Keratinocyte (primary cell): ENCODE measurements around the gene DMPK. TPM values are rescaled to one million over a fixed set of nuclear protein-coding genes. Genes with fewer than 3 reads are reported as not detected.

Experiments
- DNase-seq: peaks from one replicate; pipeline ENCODE4 v3.0.0-alpha.2; 2011; ENCODE audit warnings: low read depth, missing footprints, low spot score
- FAIRE-seq: peaks from 2 replicates; lab custom pipeline; 2011; peaks lifted over from hg19 to GRCh38; lab: Jason Lieb, UNC
- H2AFZ ChIP-seq: 2 replicates; pipeline ENCODE4 v1.6.0; 2012; ENCODE audit warnings: low read length, control low read depth, inconsistent platforms; ENCODE audit not compliant: control insufficient read depth
- H3K27ac ChIP-seq: 2 replicates; pipeline ENCODE4 v1.5.1; 2011; ENCODE audit warnings: low read length; ENCODE audit not compliant: control insufficient read depth, insufficient read depth
- H3K27me3 ChIP-seq: 3 replicates; pipeline ENCODE4 v1.6.0; 2011; ENCODE audit warnings: low read length; ENCODE audit not compliant: control insufficient read depth, insufficient read depth; ENCODE audit errors: extremely low read depth
- H3K36me3 ChIP-seq, 2 experiments: 2 replicates in 1 of 2; 3 replicates in 1 of 2; pipeline ENCODE4 v1.5.1; 2011; ENCODE audit warnings: low read length in 2 of 2, mild to moderate bottlenecking in 1 of 2; ENCODE audit not compliant: control insufficient read depth in 2 of 2, insufficient read depth in 2 of 2; ENCODE audit errors: extremely low read depth in 1 of 2
- H3K4me1 ChIP-seq: 3 replicates; pipeline ENCODE4 v1.5.1; 2011; ENCODE audit warnings: low read length; ENCODE audit not compliant: control insufficient read depth, insufficient read depth; ENCODE audit errors: extremely low read depth
- H3K4me2 ChIP-seq: 3 replicates; pipeline ENCODE4 v1.6.0; 2011; ENCODE audit warnings: low read depth, low read length; ENCODE audit not compliant: control insufficient read depth, insufficient read depth; ENCODE audit errors: extremely low read depth
- H3K4me3 ChIP-seq, 3 experiments: fragments of 200-600 bp in 1 of 3; sonication (generic) in 1 of 3; 2 replicates in 2 of 3; 3 replicates in 1 of 3; pipeline ENCODE4 v1.5.1; 2011 to 2016; ENCODE audit warnings: low read length in 3 of 3, mild to moderate bottlenecking in 3 of 3, control low read depth in 2 of 3, inconsistent platforms in 1 of 3, low read depth in 1 of 3, mixed read lengths in 1 of 3, mixed run types in 1 of 3, moderate library complexity in 1 of 3; ENCODE audit not compliant: control insufficient read depth in 2 of 3, insufficient read depth in 2 of 3; ENCODE audit errors: extremely low read depth in 1 of 3
- H3K79me2 ChIP-seq: 2 replicates; pipeline ENCODE4 v1.6.0; 2012; ENCODE audit warnings: low read length; ENCODE audit not compliant: control insufficient read depth, insufficient read depth
- H3K9ac ChIP-seq: 3 replicates; pipeline ENCODE4 v1.6.0; 2011; ENCODE audit warnings: low read length; ENCODE audit not compliant: control insufficient read depth, insufficient read depth; ENCODE audit errors: extremely low read depth
- H3K9me1 ChIP-seq: 3 replicates; pipeline ENCODE4 v1.6.0; 2011; ENCODE audit warnings: low read length; ENCODE audit not compliant: control insufficient read depth, insufficient read depth; ENCODE audit errors: extremely low read depth
- H3K9me3 ChIP-seq: 2 replicates; pipeline ENCODE4 v1.5.1; 2012; ENCODE audit warnings: low read depth, low read length; ENCODE audit not compliant: control insufficient read depth
- H4K20me1 ChIP-seq: 3 replicates; pipeline ENCODE4 v1.6.0; 2011; ENCODE audit warnings: low read length; ENCODE audit not compliant: control insufficient read depth, insufficient read depth; ENCODE audit errors: extremely low read depth
- CTCF ChIP-seq, 3 experiments: IDR thresholded peaks in 1 of 3; conservative IDR thresholded peaks in 1 of 3; optimal IDR thresholded peaks in 1 of 3; 2 replicates in 2 of 3; 3 replicates in 1 of 3; pipeline versions ENCODE3 to v1.5.1; 2011; ENCODE audit warnings: low read length in 3 of 3, mild to moderate bottlenecking in 3 of 3, moderate library complexity in 2 of 3, control low read depth in 1 of 3, inconsistent platforms in 1 of 3; ENCODE audit not compliant: insufficient read depth in 2 of 3; ENCODE audit errors: extremely low read depth in 1 of 3
- EZH2 ChIP-seq: IDR thresholded peaks from one replicate; pipeline ENCODE4 v1.6.1; 2012; ENCODE audit warnings: inconsistent platforms, mild to moderate bottlenecking, low read length, moderate library complexity
- dilution Hi-C: fragments of 300-500 bp; cut with MboI; formaldehyde crosslinking; loops from one replicate; pipeline ENCODE4 v1.7.0; 2020; ENCODE audit warnings: low sequenced_read_pairs; ENCODE audit not compliant: extremely low pct_ligation_motif_present
- polyA plus RNA-seq, 5 experiments: library from polyadenylated mRNA; depleted of rRNA in 3 of 5; stranded (reverse) in 3 of 5; stranded (forward) in 1 of 5; unstranded in 1 of 5; fragments of >200 nt; gene quantifications; 1 replicate in 1 of 5; 2 replicates in 3 of 5; 3 replicates in 1 of 5; pipeline versions ENCODE4 v1.2.1 to v1.2.3, GENCODE V29; 2011 to 2012; ENCODE audit warnings: missing spikeins in 2 of 5, low read depth in 1 of 5, low replicate concordance in 1 of 5

The DMPK gene
- polyA plus RNA-seq, 1 donor (not counting 4 experiments of a cell fraction or from before 2014, with no cell fraction given), result 7.0 TPM

GRCh38 chr19:45819769-45820168 is 37.5 kb upstream of the DMPK start:
- H3K27me3 ChIP-seq, result no peaks in the 10 kb centered on the region
- H3K4me1 ChIP-seq, result peaks cover 18% of the 10 kb centered on the region
- peaks cover 3% of the 10 kb centered on the region for H3K9me1 ChIP-seq
- H3K9me3 ChIP-seq, result no peaks in the 10 kb centered on the region
- peaks cover 2% of the 10 kb centered on the region for H4K20me1 ChIP-seq
- H3K27ac ChIP-seq, result no peak overlapping the region
- TF ChIP-seq EZH2 (no peak), CTCF (optimal IDR thresholded peaks at IDR 0.05 in 1 of 3, IDR thresholded peaks at IDR 0.05 in 1 of 3, conservative IDR thresholded peaks at IDR 0.05 in 1 of 3; ENCODE audit: extremely low read depth in 1 of 3, insufficient read depth in 2 of 3, low read length in 3 of 3) (peak in 1 of 3 experiments; percentile 1)
- dilution Hi-C loops, result no loop called here
- H3K36me3 ChIP-seq, result peaks cover 5 to 14% of the 10 kb centered on the region in 2 experiments
- no peak overlapping the region for H3K4me3 ChIP-seq
- H3K79me2 ChIP-seq, result no peaks in the 10 kb centered on the region
- DNase-seq (no peak), FAIRE-seq (no peak)
- H3K9ac ChIP-seq, result no peak overlapping the region
- H2AFZ ChIP-seq, result no peak overlapping the region
- no peak overlapping the region for H3K4me2 ChIP-seq

GRCh38 chr19:45817725-45818301 is 35.5 kb upstream of the DMPK start:
- no peak for DNase-seq
- no peak for FAIRE-seq
- Histone ChIP-seq H3K4me2 (no peak overlapping the region), H3K27me3 (no peaks in the 10 kb centered on the region), H3K9me3 (no peaks in the 10 kb centered on the region), H2AFZ (no peak overlapping the region), H3K9me1 (peaks cover 2% of the 10 kb centered on the region), H3K9ac (no peak overlapping the region), H3K36me3 (peaks cover 4 to 14% of the 10 kb centered on the region in 2 experiments), H3K4me3 (no peak overlapping the region), H3K79me2 (no peaks in the 10 kb centered on the region), H3K4me1 (peaks cover 20% of the 10 kb centered on the region), H4K20me1 (peaks cover 2% of the 10 kb centered on the region), H3K27ac (no peak overlapping the region)
- dilution Hi-C loops, result no loop called here
- no peak for TF ChIP-seq EZH2
- no peak for TF ChIP-seq CTCF (optimal IDR thresholded peaks at IDR 0.05 in 1 of 3, IDR thresholded peaks at IDR 0.05 in 1 of 3, conservative IDR thresholded peaks at IDR 0.05 in 1 of 3; ENCODE audit: extremely low read depth in 1 of 3, insufficient read depth in 2 of 3, low read length in 3 of 3)
